Vagina (tissue), 2 donors: ENCODE data around the gene SPIRE2. TPM values are rescaled to one million over a fixed set of nuclear protein-coding genes. Genes with fewer than 3 reads are reported as not detected.
"Not testable (repeated sequence)": the region's sequence is repeated elsewhere in the genome, so short reads cannot be mapped to it uniquely, and the experiment has no call there.

ENCODE experiments used
- DNase-seq, 2 donors: peaks; one replicate each; pipeline ENCODE4 v3.0.0-alpha.2; 2017; ENCODE audit errors: extremely low spot score in 2 of 2
- H3K27ac ChIP-seq: fragments of 200-600 bp; sonication (generic); one replicate; pipeline ENCODE4 v1.5.1; 2019
- H3K27me3 ChIP-seq: fragments of 200-600 bp; sonication (generic); one replicate; pipeline ENCODE4 v1.5.1; 2019
- H3K36me3 ChIP-seq, 2 donors: fragments of 200-600 bp; sonication (generic); one replicate each; pipeline ENCODE4 v1.5.1; 2017 to 2019
- H3K4me1 ChIP-seq: fragments of 200-600 bp; sonication (generic); one replicate; pipeline ENCODE4 v1.5.1; 2019
- H3K4me3 ChIP-seq, 2 donors: fragments of 200-600 bp; sonication (generic); 1 replicate in 1 of 2; 2 replicates in 1 of 2; pipeline ENCODE4 v1.5.1; 2016 to 2019
- H3K9me3 ChIP-seq: fragments of 200-600 bp; sonication (generic); one replicate; pipeline ENCODE4 v1.5.1; 2019
- POLR2A ChIP-seq, 2 donors: fragments of 450-650 bp; IDR thresholded peaks; one replicate each; pipeline ENCODE4 v1.6.1; 2017; ENCODE audit warnings: antibody characterized with exemption in 2 of 2, mild to moderate bottlenecking in 2 of 2, moderate library complexity in 2 of 2
- POLR2AphosphoS5 ChIP-seq, 2 donors: sonication (generic); formaldehyde crosslinking; IDR thresholded peaks; one replicate each; pipeline ENCODE4 v1.9.0; 2017; ENCODE audit warnings: antibody characterized with exemption in 2 of 2, mild to moderate bottlenecking in 2 of 2, low read depth in 1 of 2; ENCODE audit not compliant: insufficient read depth in 1 of 2
- intact Hi-C: fragments of 100-400 bp; cut with DNase I; formaldehyde crosslinking; loops from one replicate; pipeline ENCODE4 v1.15.1; 2023
- total RNA-seq: library from RNA; depleted of rRNA; stranded (reverse); fragments of >200 nt; gene quantifications from one replicate; pipeline ENCODE4 v1.2.3, GENCODE V29; 2016
- TF ChIP-seq, protein P1 (sequence below), 3 experiments: fragments of 450-650 bp in 2 of 3; fragments of 200-600 bp in 1 of 3; sonication (generic) in 1 of 3; IDR thresholded peaks; one replicate each; pipeline ENCODE4 v1.5.1; 2017 to 2019; ENCODE audit warnings: antibody characterized with exemption in 3 of 3, mild to moderate bottlenecking in 2 of 3, moderate library complexity in 2 of 3

The SPIRE2 gene
- total RNA-seq, 1 donor from 2014 or later: 2.2 TPM

DNA sequence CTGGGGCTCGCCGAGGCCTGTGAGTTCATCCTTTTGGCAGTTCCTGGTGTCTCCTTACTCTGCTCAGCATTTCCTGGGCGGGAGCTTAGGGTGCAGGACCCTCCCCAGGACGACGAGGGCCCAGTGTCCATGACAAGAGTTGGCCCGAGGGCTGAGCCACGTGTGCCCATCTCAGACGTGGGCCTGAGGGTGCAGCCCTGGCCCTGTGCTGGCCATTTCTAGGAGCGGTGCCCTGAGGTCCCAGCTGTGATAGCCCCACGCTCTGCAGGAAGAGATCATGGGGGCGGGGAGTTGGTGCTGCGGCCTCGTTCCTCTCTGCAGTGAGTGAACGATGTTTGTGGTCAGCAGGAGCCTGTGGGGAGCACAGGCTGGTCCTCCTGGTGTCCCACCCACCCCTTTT is 84.4 kb downstream of the SPIRE2 start:
- Histone ChIP-seq H3K27ac (no peak overlapping the region), H3K27me3 (no peaks in the 10 kb centered on the region), H3K4me3 (no peak overlapping the region), H3K36me3 (peaks cover 0 to 24% of the 10 kb centered on the region in 2 donors), H3K9me3 (no peaks in the 10 kb centered on the region), H3K4me1 (peaks cover 13% of the 10 kb centered on the region)
- TF ChIP-seq, protein P1, sequence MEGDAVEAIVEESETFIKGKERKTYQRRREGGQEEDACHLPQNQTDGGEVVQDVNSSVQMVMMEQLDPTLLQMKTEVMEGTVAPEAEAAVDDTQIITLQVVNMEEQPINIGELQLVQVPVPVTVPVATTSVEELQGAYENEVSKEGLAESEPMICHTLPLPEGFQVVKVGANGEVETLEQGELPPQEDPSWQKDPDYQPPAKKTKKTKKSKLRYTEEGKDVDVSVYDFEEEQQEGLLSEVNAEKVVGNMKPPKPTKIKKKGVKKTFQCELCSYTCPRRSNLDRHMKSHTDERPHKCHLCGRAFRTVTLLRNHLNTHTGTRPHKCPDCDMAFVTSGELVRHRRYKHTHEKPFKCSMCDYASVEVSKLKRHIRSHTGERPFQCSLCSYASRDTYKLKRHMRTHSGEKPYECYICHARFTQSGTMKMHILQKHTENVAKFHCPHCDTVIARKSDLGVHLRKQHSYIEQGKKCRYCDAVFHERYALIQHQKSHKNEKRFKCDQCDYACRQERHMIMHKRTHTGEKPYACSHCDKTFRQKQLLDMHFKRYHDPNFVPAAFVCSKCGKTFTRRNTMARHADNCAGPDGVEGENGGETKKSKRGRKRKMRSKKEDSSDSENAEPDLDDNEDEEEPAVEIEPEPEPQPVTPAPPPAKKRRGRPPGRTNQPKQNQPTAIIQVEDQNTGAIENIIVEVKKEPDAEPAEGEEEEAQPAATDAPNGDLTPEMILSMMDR (IDR thresholded peaks at IDR 0.05): no peak
- TF ChIP-seq POLR2A (IDR thresholded peaks at IDR 0.05): no peak
- no peak for TF ChIP-seq POLR2AphosphoS5 (IDR thresholded peaks at IDR 0.05; ENCODE audit: insufficient read depth in 1 of 2, low read depth in 1 of 2)
- DNase-seq: no peak
- intact Hi-C loops: no loop called here

DNA sequence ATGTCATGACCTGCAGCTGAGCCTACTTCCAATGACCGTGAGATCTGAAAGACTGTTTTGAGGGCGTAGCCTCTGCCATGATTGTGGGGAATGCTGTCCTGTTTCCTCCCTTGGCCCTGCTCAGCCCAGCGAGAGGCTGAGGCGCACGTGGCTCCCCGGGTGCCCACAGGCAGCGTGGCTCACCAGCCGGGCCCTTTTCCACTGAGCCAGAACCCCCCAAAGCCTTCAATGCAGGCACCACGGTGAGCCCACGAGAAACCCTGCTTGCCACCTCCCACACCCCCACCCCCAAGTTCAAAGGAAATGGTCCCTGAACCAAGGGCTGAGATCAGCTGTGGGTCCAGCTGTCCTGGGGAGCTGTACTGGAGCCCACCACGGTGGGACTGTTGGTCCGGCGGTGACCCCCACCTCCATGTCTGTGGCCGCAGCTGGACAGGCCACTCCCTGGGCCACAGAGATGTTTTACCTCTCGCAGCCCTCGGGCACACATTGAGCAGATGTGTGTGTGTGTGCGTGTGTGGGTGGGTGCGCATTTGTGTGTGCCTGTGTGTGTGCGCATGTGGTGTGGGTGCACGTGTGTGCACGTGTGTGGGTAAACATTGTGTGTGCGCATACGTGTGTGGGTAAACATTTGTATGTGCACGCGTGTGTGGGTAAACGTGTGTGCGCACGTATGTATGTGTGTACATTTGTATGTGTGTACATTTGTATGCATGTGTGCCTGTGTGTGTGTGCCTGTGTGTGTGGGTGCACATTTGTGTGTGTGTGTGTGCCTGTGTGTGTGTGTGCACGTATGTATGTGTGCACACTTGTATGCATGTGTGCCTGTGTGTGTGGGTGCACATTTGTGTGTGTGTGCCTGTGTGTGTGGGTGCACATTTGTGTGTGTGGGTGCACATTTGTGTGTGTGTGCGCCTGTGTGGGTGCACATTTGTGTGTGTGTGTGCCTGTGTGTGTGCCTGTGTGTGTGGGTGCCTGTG is 85.4 kb downstream of the SPIRE2 start:
- H3K36me3 ChIP-seq: peaks cover 0 to 13% of the 10 kb centered on the region in 2 donors

DNA sequence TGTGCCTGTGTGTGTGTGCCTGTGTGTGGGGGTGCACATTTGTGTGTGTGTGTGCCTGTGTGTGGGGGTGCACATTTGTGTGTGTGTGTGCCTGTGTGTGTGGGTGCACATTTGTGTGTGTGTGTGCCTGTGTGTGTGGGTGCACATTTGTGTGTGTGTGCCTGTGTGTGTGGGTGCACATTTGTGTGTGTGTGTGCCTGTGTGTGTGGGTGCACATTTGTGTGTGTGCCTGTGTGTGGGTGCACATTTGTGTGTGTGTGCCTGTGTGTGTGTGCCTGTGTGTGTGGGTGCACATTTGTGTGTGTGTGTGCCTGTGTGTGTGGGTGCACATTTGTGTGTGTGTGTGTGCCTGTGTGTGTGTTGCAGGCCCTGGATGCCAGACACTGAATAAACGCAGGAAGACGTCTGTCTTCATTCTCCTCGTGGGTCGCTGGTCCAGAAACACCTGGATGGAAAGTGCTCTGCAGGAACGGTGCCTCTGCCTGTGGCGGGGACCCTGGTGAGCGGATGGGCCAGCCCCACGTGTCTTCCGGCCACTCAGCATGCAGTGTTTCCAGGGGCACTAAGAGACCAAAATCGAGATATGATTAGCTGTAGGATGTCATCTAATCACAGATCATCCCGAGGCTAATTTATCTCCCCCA is 86.5 kb downstream of the SPIRE2 start:
- Histone ChIP-seq H3K4me1 (peaks cover 27% of the 10 kb centered on the region), H3K36me3 (peaks cover 0 to 11% of the 10 kb centered on the region in 2 donors)
- intact Hi-C loops, H3K4me3 ChIP-seq, H3K27ac ChIP-seq, H3K9me3 ChIP-seq, H3K27me3 ChIP-seq, DNase-seq: not testable (repeated sequence)

More for the DNA sequence above, 85.4 kb downstream of the SPIRE2 start:
- no peak for TF ChIP-seq POLR2A (IDR thresholded peaks at IDR 0.05)
- TF ChIP-seq POLR2AphosphoS5 (IDR thresholded peaks at IDR 0.05; ENCODE audit: insufficient read depth in 1 of 2, low read depth in 1 of 2): peak in 1 of 2 donors; percentile 30
- TF ChIP-seq, protein P1 (IDR thresholded peaks at IDR 0.05): no peak
- intact Hi-C loops: no loop called here
- Histone ChIP-seq H3K27ac (no peak overlapping the region), H3K27me3 (no peaks in the 10 kb centered on the region), H3K9me3 (no peaks in the 10 kb centered on the region), H3K4me1 (peaks cover 23% of the 10 kb centered on the region), H3K4me3 (no peak overlapping the region)
- DNase-seq: no peak

- no peak overlapping the region for H3K27ac ChIP-seq
- peaks cover 20% of the 10 kb centered on the region for H3K4me1 ChIP-seq
- no peak for DNase-seq
- H3K36me3 ChIP-seq: peaks cover 0 to 10% of the 10 kb centered on the region in 2 donors
- intact Hi-C loops: no loop called here
- TF ChIP-seq POLR2AphosphoS5 (IDR thresholded peaks at IDR 0.05; ENCODE audit: insufficient read depth in 1 of 2, low read depth in 1 of 2) (no peak), POLR2A (IDR thresholded peaks at IDR 0.05) (no peak)
- TF ChIP-seq, protein P1 (IDR thresholded peaks at IDR 0.05): no peak
- no peaks in the 10 kb centered on the region for H3K9me3 ChIP-seq
- H3K27me3 ChIP-seq: no peaks in the 10 kb centered on the region
- no peak overlapping the region for H3K4me3 ChIP-seq
These were observed 87.3 kb downstream of the SPIRE2 start for GRCh38 chr16:89915303-89916232.
